ENCODE measurements around the gene CYP27A1. TPM values are rescaled to one million over a fixed set of nuclear protein-coding genes. Genes with fewer than 3 reads are reported as not detected.
A peak's percentile ranks its signal among the peaks of the same experiment; 100 is the strongest.

Gene CYP27A1
- total and polyA plus RNA-seq, 9 of the 15 experiments (the other 6 are each of a cell fraction or from before 2014, with no cell fraction given): 0.20 TPM; not detected in 8

GRCh38 chr2:218813771-218814460, 32.0 kb downstream of the CYP27A1 start:
- ATAC-seq (no peak), FAIRE-seq (no peak), DNase-seq (ENCODE audit: extremely low read depth in 1 of 4, low spot score in 3 of 4) (no peak)
- no peaks in the 10 kb centered on the region for H4K20me1 ChIP-seq (replicated peaks; ENCODE audit: control insufficient read depth, insufficient read depth, low read length)
- H3K4me2 ChIP-seq (ENCODE audit: insufficient read depth, low read length): no peak overlapping the region
- TF ChIP-seq EGR1 (conservative IDR thresholded peaks at IDR 0.05) (0 out of 2 replicates have a peak, but pooled peaks have one; percentile 8), MTA1 (IDR thresholded peaks at IDR 0.05; ENCODE audit: borderline replicate concordance) (no peak)
- no peak overlapping the region for H3K4me3 ChIP-seq
- H2AFZ ChIP-seq (ENCODE audit: low read depth, low read length): no peak overlapping the region
- POLR2A ChIA-PET: no interaction called here
- H3K36me3 ChIP-seq (ENCODE audit: control insufficient read depth, insufficient read depth, low read length): no peaks in the 10 kb centered on the region
- intact Hi-C loops (cut with micrococcal nuclease) (no loop called here), in situ Hi-C loops (cut with MboI) (no loop called here)
- no peak overlapping the region for H3K9ac ChIP-seq (ENCODE audit: insufficient read depth in 1 of 2, low read depth in 2 of 2, low read length in 2 of 2)
- no peaks in the 10 kb centered on the region for H3K79me2 ChIP-seq (ENCODE audit: control insufficient read depth, insufficient read depth, low read length)
- H3K27ac ChIP-seq (ENCODE audit: extremely low read depth, low read depth, low read length): no peak overlapping the region
- H3K9me1 ChIP-seq (ENCODE audit: control insufficient read depth, insufficient read depth, low read length): no peaks in the 10 kb centered on the region
- no peaks in the 10 kb centered on the region for H3K4me1 ChIP-seq (replicated peaks in 1 of 2; ENCODE audit: control insufficient read depth in 2 of 2, insufficient read depth in 2 of 2, low read length in 2 of 2)
- CTCF ChIA-PET (ENCODE audit: low intra/inter-chr PET ratio): no interaction called here
- 0% methylated on average over 10 of the region's 11 CpGs for WGBS (ENCODE audit: insufficient coverage, low coverage, missing lambda C conversion rate)
- BruUV-seq (replicated peaks): no TSS peak
- peaks cover 14 to 56% of the 10 kb centered on the region in 2 experiments; a peak in 4 of 5 replicates for H3K27me3 ChIP-seq (ENCODE audit: control insufficient read depth in 2 of 2, insufficient read depth in 2 of 2, low read length in 2 of 2)
- no peaks in the 10 kb centered on the region for H3K9me3 ChIP-seq (replicated peaks; ENCODE audit: control insufficient read depth, insufficient read depth, low read depth, low read length)

- no peak; the same call in 2 of the 3 replicates for ATAC-seq
- intact Hi-C loops (cut with micrococcal nuclease): no loop called here
- FAIRE-seq: no peak
- no peak for TF ChIP-seq ZNF764 (CRISPR knock-in tag; IDR thresholded peaks at IDR 0.05; ENCODE audit: low read depth)
- TF ChIP-seq NFRKB (IDR thresholded peaks at IDR 0.05; ENCODE audit: low read depth): no peak
- no peak for TF ChIP-seq POLR2AphosphoS5 (IDR thresholded peaks at IDR 0.05; ENCODE audit: control insufficient read depth, insufficient read depth, low read depth, low read length)
- TF ChIP-seq FUS (optimal IDR thresholded peaks at IDR 0.05; ENCODE audit: low read depth, low read length): no peak
- no peak for TF ChIP-seq ZFX (CRISPR knock-in tag; IDR thresholded peaks at IDR 0.05)
- TF ChIP-seq, protein P1, sequence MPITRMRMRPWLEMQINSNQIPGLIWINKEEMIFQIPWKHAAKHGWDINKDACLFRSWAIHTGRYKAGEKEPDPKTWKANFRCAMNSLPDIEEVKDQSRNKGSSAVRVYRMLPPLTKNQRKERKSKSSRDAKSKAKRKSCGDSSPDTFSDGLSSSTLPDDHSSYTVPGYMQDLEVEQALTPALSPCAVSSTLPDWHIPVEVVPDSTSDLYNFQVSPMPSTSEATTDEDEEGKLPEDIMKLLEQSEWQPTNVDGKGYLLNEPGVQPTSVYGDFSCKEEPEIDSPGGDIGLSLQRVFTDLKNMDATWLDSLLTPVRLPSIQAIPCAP (CRISPR knock-in tag; IDR thresholded peaks at IDR 0.05; ENCODE audit: borderline replicate concordance): no peak
- no peak for TF ChIP-seq HLTF (IDR thresholded peaks at IDR 0.05)
- TF ChIP-seq RBM14 (IDR thresholded peaks at IDR 0.05; ENCODE audit: borderline replicate concordance, insufficient read depth, low read depth, low read length): no peak
- TF ChIP-seq ATF6 (CRISPR knock-in tag; IDR thresholded peaks at IDR 0.05): no peak
Measured at GRCh38 chr2:218814540-218815243, 32.7 kb downstream of the CYP27A1 start.

More at GRCh38 chr2:218814540-218815243, 32.7 kb downstream of the CYP27A1 start:
- H3K9me1 ChIP-seq (ENCODE audit: control insufficient read depth, insufficient read depth, low read length): no peaks in the 10 kb centered on the region
- H3K27ac ChIP-seq (ENCODE audit: extremely low read depth, low read depth, low read length): no peak overlapping the region
- H3K9ac ChIP-seq (ENCODE audit: insufficient read depth in 1 of 2, low read depth in 2 of 2, low read length in 2 of 2): no peak overlapping the region; a peak in 1 of 4 replicates
- no peaks in the 10 kb centered on the region for H3K9me3 ChIP-seq (replicated peaks; ENCODE audit: control insufficient read depth, insufficient read depth, low read depth, low read length)
- no peak overlapping the region for H2AFZ ChIP-seq (ENCODE audit: low read depth, low read length)
- no peaks in the 10 kb centered on the region for H3K4me1 ChIP-seq (replicated peaks in 1 of 2; ENCODE audit: control insufficient read depth in 2 of 2, insufficient read depth in 2 of 2, low read length in 2 of 2)
- WGBS (ENCODE audit: insufficient coverage, low coverage, missing lambda C conversion rate): 18% methylated on average over 3 of the region's 13 CpGs
- H3K4me2 ChIP-seq (ENCODE audit: insufficient read depth, low read length): no peak overlapping the region
- H3K4me3 ChIP-seq: no peak overlapping the region
- H4K20me1 ChIP-seq (replicated peaks; ENCODE audit: control insufficient read depth, insufficient read depth, low read length): no peaks in the 10 kb centered on the region
- H3K27me3 ChIP-seq (ENCODE audit: control insufficient read depth in 2 of 2, insufficient read depth in 2 of 2, low read length in 2 of 2): peaks cover 14 to 56% of the 10 kb centered on the region in 2 experiments; a peak in 4 of 5 replicates
- no peaks in the 10 kb centered on the region for H3K79me2 ChIP-seq (ENCODE audit: control insufficient read depth, insufficient read depth, low read length)
- POLR2A ChIA-PET: no interaction called here
- in situ Hi-C loops (cut with MboI): no loop called here
- BruUV-seq (replicated peaks): no TSS peak
- CTCF ChIA-PET (ENCODE audit: low intra/inter-chr PET ratio): no interaction called here
- no peaks in the 10 kb centered on the region for H3K36me3 ChIP-seq (ENCODE audit: control insufficient read depth, insufficient read depth, low read length)
- no peak for DNase-seq (ENCODE audit: extremely low read depth in 1 of 4, low spot score in 3 of 4)

Data from K562 (cell line).